ENCODE data around the gene RAD51.
"Not testable (repeated sequence)": the region's sequence is repeated elsewhere in the genome, so short reads cannot be mapped to it uniquely, and the experiment has no call there.

RAD51 gene

GRCh38 chr15:40680959-40681358 is 14.0 kb upstream of the RAD51 start:
- H2AK5ac ChIP-seq (ENCODE audit: low read depth, low read length); H3K14ac ChIP-seq (ENCODE audit: low read length); H3K4me3 ChIP-seq (ENCODE audit: low read length in 2 of 2); H2AFZ ChIP-seq (ENCODE audit: low read length); H3K27me3 ChIP-seq (ENCODE audit: control insufficient read depth in 3 of 3, insufficient read depth in 3 of 3, low read depth in 1 of 3, low read length in 3 of 3); H3K9ac ChIP-seq (ENCODE audit: low read depth, low read length, poor library complexity); H3K4me2 ChIP-seq (ENCODE audit: insufficient read depth, low read length, poor library complexity, severe bottlenecking); H3K4ac ChIP-seq (ENCODE audit: low read length); H4K8ac ChIP-seq (ENCODE audit: low read depth, low read length); H2BK15ac ChIP-seq (ENCODE audit: low read length); H2BK5ac ChIP-seq (ENCODE audit: low read length); H3K23ac ChIP-seq (ENCODE audit: low read depth, low read length, poor library complexity); H3K4me1 ChIP-seq (ENCODE audit: control insufficient read depth in 2 of 2, insufficient read depth in 1 of 2, low read depth in 1 of 2, low read length in 2 of 2); H2BK120ac ChIP-seq (ENCODE audit: low read depth, low read length); H3K79me1 ChIP-seq (ENCODE audit: low read depth, low read length); H4K91ac ChIP-seq (ENCODE audit: low read depth, low read length, poor library complexity); H3K36me3 ChIP-seq (replicated peaks in 1 of 2; ENCODE audit: control insufficient read depth in 2 of 2, insufficient read depth in 2 of 2, low read length in 2 of 2); H2BK12ac ChIP-seq (ENCODE audit: low read length); H3K27ac ChIP-seq (replicated peaks; ENCODE audit: low read length); H3K9me3 ChIP-seq (replicated peaks in 1 of 2; ENCODE audit: control insufficient read depth in 2 of 2, insufficient read depth in 1 of 2, low read depth in 1 of 2, low read length in 2 of 2); DNase-seq (ENCODE audit: low spot score); H3K18ac ChIP-seq (ENCODE audit: low read length): not testable (repeated sequence)
- no CpG with 5 or more reads among the region's 1 CpG for WGBS, 2 donors (ENCODE audit: extremely low coverage in 2 of 2, insufficient read length in 2 of 2, insufficient replicate concordance in 1 of 2)

- Histone ChIP-seq H3K23ac (ENCODE audit: low read depth, low read length, poor library complexity) (no peak overlapping the region), H3K4me1 (ENCODE audit: control insufficient read depth in 2 of 2, insufficient read depth in 1 of 2, low read depth in 1 of 2, low read length in 2 of 2) (no peaks in the 10 kb centered on the region), H3K27me3 (ENCODE audit: control insufficient read depth in 3 of 3, insufficient read depth in 3 of 3, low read depth in 1 of 3, low read length in 3 of 3) (no peaks in the 10 kb centered on the region), H3K4ac (ENCODE audit: low read length) (no peak overlapping the region), H4K8ac (ENCODE audit: low read depth, low read length) (no peak overlapping the region), H2BK15ac (ENCODE audit: low read length) (no peak overlapping the region), H2AK5ac (ENCODE audit: low read depth, low read length) (no peak overlapping the region), H2BK120ac (ENCODE audit: low read depth, low read length) (no peak overlapping the region), H3K36me3 (replicated peaks in 1 of 2; ENCODE audit: control insufficient read depth in 2 of 2, insufficient read depth in 2 of 2, low read length in 2 of 2) (no peaks in the 10 kb centered on the region), H3K9ac (ENCODE audit: low read depth, low read length, poor library complexity) (no peak overlapping the region), H3K79me1 (ENCODE audit: low read depth, low read length) (no peaks in the 10 kb centered on the region), H3K14ac (ENCODE audit: low read length) (no peak overlapping the region), H2BK12ac (ENCODE audit: low read length) (no peak overlapping the region), H2BK5ac (ENCODE audit: low read length) (no peak overlapping the region), H3K9me3 (replicated peaks in 1 of 2; ENCODE audit: control insufficient read depth in 2 of 2, insufficient read depth in 1 of 2, low read depth in 1 of 2, low read length in 2 of 2) (no peaks in the 10 kb centered on the region), H4K91ac (ENCODE audit: low read depth, low read length, poor library complexity) (no peak overlapping the region), H3K4me3 (ENCODE audit: low read length in 2 of 2) (no peak overlapping the region), H3K4me2 (ENCODE audit: insufficient read depth, low read length, poor library complexity, severe bottlenecking) (no peak overlapping the region), H2AFZ (ENCODE audit: low read length) (no peak overlapping the region), H3K18ac (ENCODE audit: low read length) (no peak overlapping the region), H3K27ac (replicated peaks; ENCODE audit: low read length) (no peak overlapping the region)
- no peak for DNase-seq (ENCODE audit: low spot score)
Observed at GRCh38 chr15:40684381-40684780, 10.6 kb upstream of the RAD51 start.

DNA sequence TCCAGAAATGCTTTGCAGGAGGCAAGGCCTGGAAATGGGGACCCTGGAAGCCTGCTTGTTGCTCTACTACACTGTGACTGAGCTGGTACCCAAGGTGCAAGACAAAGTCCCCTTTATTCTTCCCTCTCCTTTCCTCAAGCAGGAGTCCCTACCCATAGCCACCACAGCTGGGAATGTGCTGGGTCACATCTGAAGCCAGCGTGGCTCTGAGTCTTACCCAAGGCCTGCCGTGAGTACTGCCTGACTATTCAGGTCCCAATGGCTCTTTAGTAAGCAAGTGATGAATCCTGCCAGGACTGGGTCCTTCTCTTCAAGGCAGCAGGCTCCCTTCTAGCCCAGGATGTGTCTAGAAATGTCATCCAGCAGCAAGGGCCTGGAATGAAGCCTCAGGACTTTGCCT is 9.6 kb upstream of the RAD51 start:
- Histone ChIP-seq H3K18ac (ENCODE audit: low read length) (no peak overlapping the region), H3K4me2 (ENCODE audit: insufficient read depth, low read length, poor library complexity, severe bottlenecking) (no peak overlapping the region), H2BK15ac (ENCODE audit: low read length) (no peak overlapping the region), H3K4ac (ENCODE audit: low read length) (no peak overlapping the region), H3K4me3 (ENCODE audit: low read length in 2 of 2) (no peak overlapping the region), H2BK5ac (ENCODE audit: low read length) (no peak overlapping the region), H2BK120ac (ENCODE audit: low read depth, low read length) (no peak overlapping the region), H3K9ac (ENCODE audit: low read depth, low read length, poor library complexity) (no peak overlapping the region), H4K8ac (ENCODE audit: low read depth, low read length) (no peak overlapping the region), H4K91ac (ENCODE audit: low read depth, low read length, poor library complexity) (no peak overlapping the region), H3K27me3 (ENCODE audit: control insufficient read depth in 3 of 3, insufficient read depth in 3 of 3, low read depth in 1 of 3, low read length in 3 of 3) (no peaks in the 10 kb centered on the region), H3K79me1 (ENCODE audit: low read depth, low read length) (no peaks in the 10 kb centered on the region), H3K23ac (ENCODE audit: low read depth, low read length, poor library complexity) (no peak overlapping the region), H2AFZ (ENCODE audit: low read length) (no peak overlapping the region), H3K14ac (ENCODE audit: low read length) (no peak overlapping the region), H3K4me1 (ENCODE audit: control insufficient read depth in 2 of 2, insufficient read depth in 1 of 2, low read depth in 1 of 2, low read length in 2 of 2) (no peaks in the 10 kb centered on the region), H3K36me3 (replicated peaks in 1 of 2; ENCODE audit: control insufficient read depth in 2 of 2, insufficient read depth in 2 of 2, low read length in 2 of 2) (no peaks in the 10 kb centered on the region), H2BK12ac (ENCODE audit: low read length) (no peak overlapping the region), H3K27ac (replicated peaks; ENCODE audit: low read length) (no peak overlapping the region), H2AK5ac (ENCODE audit: low read depth, low read length) (no peak overlapping the region), H3K9me3 (replicated peaks in 1 of 2; ENCODE audit: control insufficient read depth in 2 of 2, insufficient read depth in 1 of 2, low read depth in 1 of 2, low read length in 2 of 2) (no peaks in the 10 kb centered on the region)
- no CpG with 5 or more reads among the region's 2 CpGs for WGBS, 2 donors (ENCODE audit: extremely low coverage in 2 of 2, insufficient read length in 2 of 2, insufficient replicate concordance in 1 of 2)
- no peak for DNase-seq (ENCODE audit: low spot score)

DNA sequence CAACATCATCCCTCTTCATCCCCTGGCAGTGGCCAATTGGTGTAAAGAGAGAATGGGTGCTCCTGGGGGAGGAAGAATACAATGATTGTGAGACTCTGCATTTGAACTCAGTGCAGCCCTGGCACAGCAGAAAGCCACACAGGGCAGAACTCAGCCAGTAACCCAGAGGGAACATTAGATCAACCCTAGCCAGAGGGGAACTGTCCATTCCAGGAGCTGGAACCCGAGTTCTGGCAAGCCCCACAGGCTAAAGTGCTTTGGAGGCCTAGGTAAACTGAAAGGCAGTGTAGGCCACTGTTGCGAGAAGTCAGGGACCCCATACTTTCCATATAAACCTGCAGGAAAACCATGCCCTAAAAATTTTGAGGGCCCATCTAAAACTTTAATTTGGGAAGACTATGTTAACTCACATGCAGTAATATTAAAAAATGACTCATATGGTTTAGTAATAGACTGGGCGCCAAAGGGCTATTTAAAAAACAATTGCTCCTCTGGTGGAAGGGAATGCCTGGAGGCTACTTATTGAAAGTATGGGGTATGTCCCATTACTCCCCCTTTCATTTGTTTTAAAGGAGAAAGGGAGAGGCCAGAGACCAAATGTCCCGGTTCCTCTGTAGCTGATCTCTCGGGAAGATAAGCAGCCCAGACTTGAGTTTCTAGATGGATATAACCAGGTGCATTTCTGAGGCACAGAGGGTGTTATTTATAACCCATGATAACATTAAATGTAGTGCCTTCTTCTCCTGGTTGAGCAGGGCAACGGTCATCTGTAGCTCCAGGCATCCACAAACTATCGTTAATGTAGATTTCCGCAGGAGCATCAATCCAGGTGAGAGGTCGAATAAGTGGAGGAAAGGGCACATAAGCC is 5.8 kb upstream of the RAD51 start:
- Histone ChIP-seq H2BK120ac (ENCODE audit: low read depth, low read length) (no peak overlapping the region), H3K9ac (ENCODE audit: low read depth, low read length, poor library complexity) (no peak overlapping the region), H2BK12ac (ENCODE audit: low read length) (no peak overlapping the region), H3K4me2 (ENCODE audit: insufficient read depth, low read length, poor library complexity, severe bottlenecking) (no peak overlapping the region), H2BK5ac (ENCODE audit: low read length) (no peak overlapping the region), H3K9me3 (replicated peaks in 1 of 2; ENCODE audit: control insufficient read depth in 2 of 2, insufficient read depth in 1 of 2, low read depth in 1 of 2, low read length in 2 of 2) (no peaks in the 10 kb centered on the region), H3K14ac (ENCODE audit: low read length) (no peak overlapping the region), H3K18ac (ENCODE audit: low read length) (no peak overlapping the region), H4K8ac (ENCODE audit: low read depth, low read length) (no peak overlapping the region), H3K23ac (ENCODE audit: low read depth, low read length, poor library complexity) (no peak overlapping the region), H3K27ac (replicated peaks; ENCODE audit: low read length) (no peak overlapping the region), H3K4me1 (ENCODE audit: control insufficient read depth in 2 of 2, insufficient read depth in 1 of 2, low read depth in 1 of 2, low read length in 2 of 2) (peaks cover 0 to 3% of the 10 kb centered on the region in 2 donors), H2BK15ac (ENCODE audit: low read length) (no peak overlapping the region), H3K36me3 (replicated peaks in 1 of 2; ENCODE audit: control insufficient read depth in 2 of 2, insufficient read depth in 2 of 2, low read length in 2 of 2) (peaks cover 0 to 7% of the 10 kb centered on the region in 2 donors), H2AK5ac (ENCODE audit: low read depth, low read length) (no peak overlapping the region), H3K4ac (ENCODE audit: low read length) (no peak overlapping the region), H3K4me3 (ENCODE audit: low read length in 2 of 2) (no peak overlapping the region), H2AFZ (ENCODE audit: low read length) (no peak overlapping the region), H3K79me1 (ENCODE audit: low read depth, low read length) (no peaks in the 10 kb centered on the region), H4K91ac (ENCODE audit: low read depth, low read length, poor library complexity) (no peak overlapping the region), H3K27me3 (ENCODE audit: control insufficient read depth in 3 of 3, insufficient read depth in 3 of 3, low read depth in 1 of 3, low read length in 3 of 3) (no peaks in the 10 kb centered on the region)
- DNase-seq (ENCODE audit: low spot score) = no peak
- no CpG with 5 or more reads among the region's 9 CpGs for WGBS, 2 donors (ENCODE audit: extremely low coverage in 2 of 2, insufficient read length in 2 of 2, insufficient replicate concordance in 1 of 2)
